ENCODE data around the gene PRIMA1.

The PRIMA1 gene

DNA sequence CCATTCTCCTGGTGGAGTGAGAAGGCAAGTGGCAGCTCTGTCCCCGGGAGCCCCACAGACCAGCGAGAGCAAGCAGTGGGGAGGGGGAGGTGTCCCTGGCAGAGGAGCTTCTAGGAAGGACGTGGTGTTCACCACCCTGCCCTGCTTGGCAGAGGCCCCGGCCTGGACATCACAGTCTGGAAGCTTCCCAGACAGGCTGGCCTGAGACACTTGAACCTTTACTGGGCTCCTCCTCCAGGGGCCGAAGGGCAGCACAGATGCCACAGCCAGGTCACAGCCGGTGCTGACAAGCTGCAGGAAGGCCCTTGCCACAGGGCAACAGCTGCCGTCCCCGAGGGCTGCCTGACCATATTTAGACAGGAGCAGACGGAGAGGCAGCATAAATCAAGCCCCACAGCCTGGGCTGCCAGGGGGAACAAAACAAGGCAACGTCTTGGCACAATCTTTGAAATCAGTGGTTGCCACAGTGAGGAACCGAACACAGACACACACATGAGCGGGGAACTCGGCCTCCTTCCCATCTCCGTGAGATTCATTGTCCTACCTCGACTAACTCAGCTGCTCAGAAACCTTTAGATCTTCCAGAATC is 28.5 kb downstream of the PRIMA1 start:
- ATAC-seq (replicated peaks): peak in 1 of 2 donors; percentile 19
- H3K9me3 Mint-ChIP-seq: no peaks in the 10 kb centered on the region
- DNase-seq: no peak
- no peaks in the 10 kb centered on the region for H3K4me1 Mint-ChIP-seq
- no peaks in the 10 kb centered on the region for H3K36me3 Mint-ChIP-seq
- H3K4me3 Mint-ChIP-seq: no peak overlapping the region
- no peak overlapping the region for H3K27ac Mint-ChIP-seq
- H3K27me3 Mint-ChIP-seq: peaks cover 13 to 30% of the 10 kb centered on the region in 2 donors

- Mint-ChIP-seq H3K9me3 (no peaks in the 10 kb centered on the region), H3K36me3 (no peaks in the 10 kb centered on the region), H3K27ac (no peak overlapping the region), H3K4me3 (no peak overlapping the region), H3K4me1 (no peaks in the 10 kb centered on the region), H3K27me3 (peaks cover 5 to 9% of the 10 kb centered on the region in 2 donors)
- DNase-seq (no peak), ATAC-seq (replicated peaks) (no peak)
These were observed 31.1 kb downstream of the PRIMA1 start for GRCh38 chr14:93757206-93757605.

- H3K4me1 Mint-ChIP-seq: no peaks in the 10 kb centered on the region
- DNase-seq (no peak), ATAC-seq (replicated peaks) (no peak)
- no peaks in the 10 kb centered on the region for H3K36me3 Mint-ChIP-seq
- no peaks in the 10 kb centered on the region for H3K9me3 Mint-ChIP-seq
- no peaks in the 10 kb centered on the region for H3K27me3 Mint-ChIP-seq
- H3K4me3 Mint-ChIP-seq: no peak overlapping the region
- no peak overlapping the region for H3K27ac Mint-ChIP-seq
These were observed 34.6 kb downstream of the PRIMA1 start for GRCh38 chr14:93753647-93754046.

- Mint-ChIP-seq H3K36me3 (no peaks in the 10 kb centered on the region), H3K27ac (no peak overlapping the region), H3K4me1 (no peaks in the 10 kb centered on the region), H3K4me3 (no peak overlapping the region), H3K9me3 (no peaks in the 10 kb centered on the region), H3K27me3 (no peaks in the 10 kb centered on the region)
- DNase-seq (no peak), ATAC-seq (replicated peaks) (no peak)
These were observed 35.2 kb downstream of the PRIMA1 start for GRCh38 chr14:93752980-93753561.

DNA sequence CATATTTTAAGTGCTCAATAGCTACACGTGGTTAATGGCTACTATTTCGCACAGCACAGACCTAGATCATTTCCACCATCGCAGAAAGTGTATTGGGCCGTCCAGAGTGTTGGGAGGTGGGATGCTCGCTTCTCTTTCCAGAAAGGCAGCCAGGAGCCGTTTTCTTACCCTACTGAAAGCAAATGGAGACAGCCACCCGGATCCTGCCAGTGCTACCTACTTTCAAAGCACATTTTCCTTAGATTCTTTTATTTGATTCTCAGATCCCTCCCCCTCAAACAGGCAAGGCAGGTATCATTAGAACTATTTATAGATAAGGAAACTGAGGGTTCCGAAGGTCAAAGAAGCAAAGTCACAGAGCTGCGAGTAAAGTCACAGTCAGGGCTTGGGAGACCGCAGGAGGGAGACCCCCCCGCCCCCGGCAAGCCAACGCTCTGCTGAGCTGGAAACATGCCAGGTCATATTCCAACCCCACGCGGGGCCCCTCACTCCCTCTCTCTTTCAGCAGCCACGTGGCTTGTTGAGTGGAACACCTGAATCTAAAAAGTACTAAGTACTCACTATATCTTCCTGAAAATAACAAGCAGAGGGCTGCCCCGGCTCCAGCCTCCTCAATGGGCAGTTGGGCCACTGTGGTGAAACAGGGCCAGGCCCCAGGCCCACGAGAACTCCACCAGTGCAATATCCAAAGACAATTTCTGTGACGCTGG is 36.2 kb downstream of the PRIMA1 start:
- Mint-ChIP-seq H3K4me3 (no peak overlapping the region), H3K27me3 (no peaks in the 10 kb centered on the region), H3K27ac (no peak overlapping the region), H3K4me1 (no peaks in the 10 kb centered on the region), H3K36me3 (no peaks in the 10 kb centered on the region), H3K9me3 (peaks cover 6 to 7% of the 10 kb centered on the region in 2 donors)
- DNase-seq (no peak), ATAC-seq (replicated peaks) (no peak)

DNA sequence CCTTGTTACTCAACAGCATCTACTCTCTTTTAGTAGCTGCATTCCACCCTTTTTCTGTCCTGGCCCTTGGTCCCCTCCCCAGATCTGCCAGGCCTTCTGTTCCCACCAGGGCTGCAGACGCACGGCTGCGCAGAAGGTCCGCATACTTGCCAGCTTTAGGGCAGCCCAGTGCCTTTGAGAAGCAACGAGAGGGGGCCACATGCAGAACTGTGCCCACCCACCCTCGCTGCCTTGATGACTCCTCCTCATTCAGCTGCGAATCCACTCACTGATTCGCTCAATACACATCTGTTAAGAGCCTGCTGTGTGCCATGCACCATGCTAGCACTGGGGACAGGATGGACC is 39.2 kb downstream of the PRIMA1 start:
- Mint-ChIP-seq H3K4me1 (no peaks in the 10 kb centered on the region), H3K27me3 (no peaks in the 10 kb centered on the region), H3K27ac (no peak overlapping the region), H3K36me3 (no peaks in the 10 kb centered on the region), H3K9me3 (peaks cover 6 to 7% of the 10 kb centered on the region in 2 donors), H3K4me3 (no peak overlapping the region)
- no peak for ATAC-seq (replicated peaks)
- no peak for DNase-seq

DNA sequence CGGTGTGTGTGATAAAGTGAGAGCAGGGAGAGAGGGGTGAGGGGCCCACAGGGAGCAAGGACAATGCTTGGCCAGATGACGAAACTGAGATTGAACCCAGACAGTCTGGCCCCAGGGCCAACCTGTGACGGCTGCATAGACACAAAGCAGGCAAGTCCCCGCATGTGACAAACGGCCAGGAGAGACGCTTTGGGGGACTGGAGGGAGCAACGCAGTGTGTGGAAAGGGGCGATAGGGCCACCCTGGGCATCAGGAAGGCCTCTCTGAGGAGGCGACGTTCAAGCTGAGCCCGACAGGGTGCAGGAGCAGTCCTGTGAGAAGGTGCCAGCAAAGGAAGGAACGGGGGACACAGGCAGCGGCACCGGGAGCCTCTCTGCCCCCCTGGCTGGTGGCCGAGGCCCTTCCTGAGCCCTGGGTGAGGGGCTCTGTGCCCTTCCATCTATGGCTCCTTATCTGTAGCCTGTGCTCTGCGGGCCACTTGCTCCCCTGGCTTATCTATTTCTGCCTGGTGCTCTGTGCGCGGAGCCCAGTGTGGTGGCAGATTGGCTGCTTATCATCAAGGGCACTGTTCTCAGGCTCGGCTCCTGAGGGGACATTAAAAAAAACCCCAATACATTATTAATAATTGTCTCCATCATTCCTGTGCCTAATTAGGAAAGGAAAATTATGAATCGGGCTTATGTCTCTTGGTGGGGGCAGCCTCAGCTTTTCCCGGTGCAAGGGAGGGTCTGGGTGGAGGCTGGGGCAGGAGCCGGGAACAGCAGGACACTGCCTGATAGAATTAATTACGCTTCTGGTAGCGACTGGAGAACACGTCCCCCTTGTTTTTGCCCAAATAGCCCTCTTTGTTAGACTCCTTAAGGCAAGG is 39.8 kb downstream of the PRIMA1 start:
- Mint-ChIP-seq H3K9me3 (peaks cover 6 to 7% of the 10 kb centered on the region in 2 donors), H3K36me3 (no peaks in the 10 kb centered on the region), H3K4me3 (no peak overlapping the region), H3K27ac (no peak overlapping the region), H3K4me1 (no peaks in the 10 kb centered on the region), H3K27me3 (no peaks in the 10 kb centered on the region)
- DNase-seq (no peak), ATAC-seq (replicated peaks) (no peak)

- no peak for ATAC-seq (replicated peaks)
- DNase-seq: no peak
- no peaks in the 10 kb centered on the region for H3K36me3 Mint-ChIP-seq
- H3K4me1 Mint-ChIP-seq: no peaks in the 10 kb centered on the region
- H3K9me3 Mint-ChIP-seq: peaks cover 6 to 7% of the 10 kb centered on the region in 2 donors
- no peaks in the 10 kb centered on the region for H3K27me3 Mint-ChIP-seq
- H3K4me3 Mint-ChIP-seq: no peak overlapping the region
- H3K27ac Mint-ChIP-seq: no peak overlapping the region
These were observed 40.7 kb downstream of the PRIMA1 start for GRCh38 chr14:93747560-93747959.

GRCh38 chr14:93747102-93747501 is 41.2 kb downstream of the PRIMA1 start:
- DNase-seq (no peak), ATAC-seq (replicated peaks) (no peak)
- Mint-ChIP-seq H3K4me1 (no peaks in the 10 kb centered on the region), H3K27ac (no peak overlapping the region), H3K9me3 (peaks cover 6 to 7% of the 10 kb centered on the region in 2 donors), H3K27me3 (no peaks in the 10 kb centered on the region), H3K36me3 (no peaks in the 10 kb centered on the region), H3K4me3 (no peak overlapping the region)

- no peak overlapping the region for H3K27ac Mint-ChIP-seq
- no peaks in the 10 kb centered on the region for H3K27me3 Mint-ChIP-seq
- no peak overlapping the region for H3K4me3 Mint-ChIP-seq
- ATAC-seq (replicated peaks) (no peak), DNase-seq (no peak)
- H3K36me3 Mint-ChIP-seq: no peaks in the 10 kb centered on the region
- H3K9me3 Mint-ChIP-seq: peaks cover 6 to 7% of the 10 kb centered on the region in 2 donors
- H3K4me1 Mint-ChIP-seq: no peaks in the 10 kb centered on the region
These were observed 42.5 kb downstream of the PRIMA1 start for GRCh38 chr14:93745603-93746273.

- no peaks in the 10 kb centered on the region for H3K4me1 Mint-ChIP-seq
- peaks cover 6 to 7% of the 10 kb centered on the region in 2 donors for H3K9me3 Mint-ChIP-seq
- ATAC-seq (replicated peaks) (no peak), DNase-seq (no peak)
- H3K4me3 Mint-ChIP-seq: no peak overlapping the region
- no peaks in the 10 kb centered on the region for H3K27me3 Mint-ChIP-seq
- H3K27ac Mint-ChIP-seq: no peak overlapping the region
- no peaks in the 10 kb centered on the region for H3K36me3 Mint-ChIP-seq
These were observed 43.4 kb downstream of the PRIMA1 start for GRCh38 chr14:93744876-93745275.

- DNase-seq: no peak
- H3K27me3 Mint-ChIP-seq: peaks cover 0 to 3% of the 10 kb centered on the region in 2 donors
- peaks cover 6 to 7% of the 10 kb centered on the region in 2 donors for H3K9me3 Mint-ChIP-seq
- no peak overlapping the region for H3K4me3 Mint-ChIP-seq
- no peaks in the 10 kb centered on the region for H3K36me3 Mint-ChIP-seq
- no peak for ATAC-seq (replicated peaks)
- no peaks in the 10 kb centered on the region for H3K4me1 Mint-ChIP-seq
- H3K27ac Mint-ChIP-seq: no peak overlapping the region
These were observed 44.1 kb downstream of the PRIMA1 start for GRCh38 chr14:93744176-93744575.

DNA sequence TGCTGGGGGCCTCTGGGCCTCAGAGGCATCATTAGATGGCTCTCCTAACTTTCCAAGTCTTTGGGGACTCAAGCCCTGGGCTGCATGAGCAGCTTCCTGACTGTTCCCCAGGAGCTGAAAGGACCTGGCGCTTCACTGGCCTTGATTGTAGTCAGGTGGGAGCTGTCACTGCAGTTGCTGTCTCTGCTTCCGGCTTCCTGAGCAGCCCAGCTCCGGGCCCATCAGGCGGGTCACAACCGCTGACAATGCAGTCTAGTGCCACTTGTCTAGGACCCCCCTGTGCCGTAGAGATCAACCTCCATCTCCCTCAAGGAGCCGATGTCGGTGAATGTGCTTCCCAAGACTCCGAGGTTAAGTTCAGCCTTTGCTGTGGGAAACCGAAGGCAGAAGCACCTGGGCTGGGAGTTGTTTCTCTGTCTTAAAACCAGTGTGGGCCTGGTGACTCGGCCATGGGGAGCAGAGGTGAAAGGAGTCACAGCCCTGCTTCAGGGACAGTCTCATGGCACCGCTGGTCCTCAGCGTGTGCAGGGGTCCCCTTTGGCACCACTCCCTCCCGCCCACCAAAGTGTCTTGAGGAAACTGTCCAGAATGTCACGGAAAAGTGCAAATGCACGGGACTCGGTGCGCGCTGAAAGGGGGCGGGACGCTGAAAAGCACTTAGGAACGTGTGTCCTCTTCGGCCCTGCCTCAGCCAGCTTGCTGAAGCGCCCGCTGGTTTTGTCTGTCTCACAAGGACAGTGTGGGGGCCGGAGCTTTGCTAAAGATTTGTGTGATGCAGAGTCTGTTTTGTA is 44.8 kb downstream of the PRIMA1 start:
- H3K27ac Mint-ChIP-seq: no peak overlapping the region
- peaks cover 6 to 7% of the 10 kb centered on the region in 2 donors for H3K9me3 Mint-ChIP-seq
- H3K4me1 Mint-ChIP-seq: no peaks in the 10 kb centered on the region
- no peak for ATAC-seq (replicated peaks)
- no peak for DNase-seq
- no peak overlapping the region for H3K4me3 Mint-ChIP-seq
- peaks cover 0 to 3% of the 10 kb centered on the region in 2 donors for H3K27me3 Mint-ChIP-seq
- no peaks in the 10 kb centered on the region for H3K36me3 Mint-ChIP-seq
